Cardiac fibroblast (primary cell): ENCODE results near the gene FAM120B.

Experiments used
- DNase-seq, 2 donors: peaks; one replicate each; pipeline versions ENCODE4 v3.0.0 to v3.0.0-alpha.2; 2010; ENCODE audit warnings: low read depth in 2 of 2
- H3K4me3 ChIP-seq, 2 donors: replicated peaks in 1 of 2; 1 replicate in 1 of 2; 2 replicates in 1 of 2; pipeline ENCODE4 v1.5.1; 2011; ENCODE audit warnings: low read depth in 2 of 2, low read length in 2 of 2, mild to moderate bottlenecking in 2 of 2, moderate library complexity in 1 of 2
- CTCF ChIP-seq: IDR thresholded peaks from one replicate; pipeline ENCODE4 v1.5.1; 2011; ENCODE audit warnings: low read depth, mild to moderate bottlenecking, low read length, inconsistent platforms

The FAM120B gene

GRCh38 chr6:170284126-170284773 is 22.3 kb upstream of the FAM120B start:
- no peak for DNase-seq
- TF ChIP-seq CTCF = no peak
- no peak overlapping the region for H3K4me3 ChIP-seq

GRCh38 chr6:170284866-170285469 is 21.6 kb upstream of the FAM120B start:
- TF ChIP-seq CTCF = no peak
- no peak for DNase-seq
- no peak overlapping the region for H3K4me3 ChIP-seq

- H3K4me3 ChIP-seq = no peak overlapping the region
- no peak for DNase-seq
- no peak for TF ChIP-seq CTCF
Observed at GRCh38 chr6:170285482-170285881, 21.1 kb upstream of the FAM120B start.

- no peak overlapping the region for H3K4me3 ChIP-seq
- no peak for TF ChIP-seq CTCF
- DNase-seq = peak in 1 of 2 donors; percentile 78
Observed at GRCh38 chr6:170286246-170286933, 20.2 kb upstream of the FAM120B start.

GRCh38 chr6:170286934-170287265 is 19.7 kb upstream of the FAM120B start:
- DNase-seq = no peak
- H3K4me3 ChIP-seq = no peak overlapping the region
- no peak for TF ChIP-seq CTCF

GRCh38 chr6:170287371-170287876 is 19.1 kb upstream of the FAM120B start:
- H3K4me3 ChIP-seq = no peak overlapping the region
- TF ChIP-seq CTCF = no peak
- peak in 1 of 2 donors; percentile 41 for DNase-seq
